NK-92 (cell line): ENCODE measurements around the gene SGF29.
"Not testable (repeated sequence)": the region's sequence is repeated elsewhere in the genome, so short reads cannot be mapped to it uniquely, and the experiment has no call there.

Experiments
- DNase-seq: peaks from one replicate; lab custom pipeline; 2025; ENCODE audit not compliant: unreplicated experiment; lab: John Stamatoyannopoulos, UW

Gene SGF29

GRCh38 chr16:28592979-28593553 is 39.3 kb downstream of the SGF29 start:
- no peak for DNase-seq

GRCh38 chr16:28595451-28595850 is 41.7 kb downstream of the SGF29 start:
- not testable (repeated sequence) for DNase-seq

GRCh38 chr16:28596115-28596630 is 42.5 kb downstream of the SGF29 start:
- no peak for DNase-seq

- DNase-seq, result no peak
Measured at GRCh38 chr16:28596840-28597691, 43.3 kb downstream of the SGF29 start, which contains the start of gene SULT1A2. TSS of gene SULT1A2 (minus strand) at chr16:28597050. CDS start at chr16:28595930, 1,120 bp downstream.

- no peak for DNase-seq
Measured at GRCh38 chr16:28597692-28598261, 44.1 kb downstream of the SGF29 start.

GRCh38 chr16:28599377-28600285 is 45.9 kb downstream of the SGF29 start:
- DNase-seq, result not testable (repeated sequence)

GRCh38 chr16:28600965-28601364 is 47.2 kb downstream of the SGF29 start:
- not testable (repeated sequence) for DNase-seq

- not testable (repeated sequence) for DNase-seq
Measured at GRCh38 chr16:28601589-28601988, 47.9 kb downstream of the SGF29 start.

- DNase-seq, result not testable (repeated sequence)
Measured at GRCh38 chr16:28602062-28602461, 48.3 kb downstream of the SGF29 start.

GRCh38 chr16:28602529-28602928 is 48.8 kb downstream of the SGF29 start:
- DNase-seq, result no peak

- DNase-seq, result no peak
Measured at GRCh38 chr16:28603381-28604185, 49.9 kb downstream of the SGF29 start.

- no peak for DNase-seq
Measured at GRCh38 chr16:28604186-28604565, 50.5 kb downstream of the SGF29 start.

GRCh38 chr16:28606291-28607115 is 52.8 kb downstream of the SGF29 start:
- DNase-seq, result no peak

- no peak for DNase-seq
Measured at GRCh38 chr16:28607116-28607623, 53.5 kb downstream of the SGF29 start.

- DNase-seq, result not testable (repeated sequence)
Measured at GRCh38 chr16:28607681-28608495, 54.2 kb downstream of the SGF29 start.

GRCh38 chr16:28608496-28608808 is 54.7 kb downstream of the SGF29 start:
- DNase-seq, result not testable (repeated sequence)

- DNase-seq, result not testable (repeated sequence)
Measured at GRCh38 chr16:28608867-28609596, 55.3 kb downstream of the SGF29 start.
